A549 (cell line): Measurements from ENCODE around the gene PTGES2. TPM values are rescaled to one million over a fixed set of nuclear protein-coding genes. Genes with fewer than 3 reads are reported as not detected.

Experiments
- ATAC-seq, 2 experiments: fragments of 200-7000 bp in 1 of 2; fragments of >200 bp in 1 of 2; cut with Nextera tagmentation in 1 of 2; cut with Tn5 transposase in 1 of 2; 3 replicates each; pipeline versions ENCODE4 v1.8.0 to v1.9.1; 2018 to 2020; ENCODE audit warnings: mild to moderate bottlenecking in 1 of 2, moderate library complexity in 1 of 2
- CTCF ChIA-PET: fragments of 300-600 bp; sonication (Branson Sonifier 250); formaldehyde crosslinking; extraction: SDS; loops from one replicate; lab custom pipeline; 2021; ENCODE audit warnings: antibody characterized with exemption, inconsistent platforms; lab: Yijun Ruan, JAX
- POLR2A ChIA-PET: fragments of 350-600 bp; formaldehyde crosslinking; extraction: SDS; loops from one replicate; lab custom pipeline; 2021; ENCODE audit warnings: antibody characterized with exemption, inconsistent platforms; lab: Yijun Ruan, JAX
- DNase-seq, 2 experiments: peaks; one replicate each; pipeline versions ENCODE4 v3.0.0 to v3.0.0-alpha.2; 2011 to 2016; ENCODE audit warnings: low read depth in 1 of 2, low spot score in 1 of 2
- FAIRE-seq: peaks from 2 replicates; lab custom pipeline; 2011; peaks lifted over from hg19 to GRCh38; lab: Jason Lieb, UNC
- H3K27ac ChIP-seq, 2 experiments: fragments of >200 bp; sonication (Bioruptor Twin); formaldehyde crosslinking; 3 replicates each; pipeline ENCODE4 v1.5.1; 2016 to 2017
- H3K4me1 ChIP-seq: fragments of >200 bp; sonication (Bioruptor Twin); formaldehyde crosslinking; 3 replicates; pipeline ENCODE4 v1.6.1; 2016
- H3K4me2 ChIP-seq: fragments of >200 bp; sonication (Bioruptor Twin); formaldehyde crosslinking; 3 replicates; pipeline ENCODE4 v1.6.1; 2016
- H3K4me3 ChIP-seq: fragments of >200 bp; sonication (Bioruptor Twin); formaldehyde crosslinking; 3 replicates; pipeline ENCODE4 v1.5.1; 2016
- H3K9me3 ChIP-seq: fragments of >200 bp; sonication (Bioruptor Twin); formaldehyde crosslinking; 3 replicates; pipeline ENCODE4 v1.6.1; 2016
- BHLHE40 ChIP-seq: IDR thresholded peaks from 2 replicates; pipeline ENCODE4 v1.6.1; 2012; ENCODE audit warnings: low read depth, low read length, inconsistent platforms
- EHMT2 ChIP-seq: fragments of 200-600 bp; sonication (generic); IDR thresholded peaks from 2 replicates; pipeline ENCODE4 v1.6.1; 2016; ENCODE audit warnings: antibody characterized with exemption, low read depth, mild to moderate bottlenecking, moderate library complexity
- FOSB ChIP-seq: fragments of 250-450 bp; sonication (Bioruptor Pico); IDR thresholded peaks from 2 replicates; pipeline ENCODE4 v1.5.0; 2020; ENCODE audit warnings: mild to moderate bottlenecking, moderate library complexity
- HEYL ChIP-seq: fragments of 250-450 bp; sonication (Bioruptor Pico); IDR thresholded peaks from 2 replicates; pipeline ENCODE4 v1.8.0; 2021; ENCODE audit warnings: mild to moderate bottlenecking, moderate library complexity
- HOXA7 ChIP-seq: fragments of 250-450 bp; sonication (Bioruptor Pico); IDR thresholded peaks from 2 replicates; pipeline ENCODE4 v1.5.0; 2020; ENCODE audit warnings: mild to moderate bottlenecking, moderate library complexity
- JUNB ChIP-seq: fragments of >200 bp; sonication (Bioruptor Twin); formaldehyde crosslinking; IDR thresholded peaks from 2 replicates; pipeline ENCODE4 v1.6.1; 2016
- KDM5A ChIP-seq: fragments of 200-600 bp; sonication (generic); IDR thresholded peaks from 2 replicates; pipeline ENCODE4 v1.6.1; 2016; ENCODE audit warnings: antibody characterized with exemption, mild to moderate bottlenecking
- MAFK ChIP-seq: fragments of 450-650 bp; IDR thresholded peaks from 2 replicates; pipeline ENCODE4 v1.6.1; 2014; ENCODE audit not compliant: partially characterized antibody
- MAZ ChIP-seq: fragments of 150-350 bp; IDR thresholded peaks from 2 replicates; pipeline ENCODE4 v1.6.1; 2014; ENCODE audit warnings: antibody characterized with exemption, low read depth, low read length, borderline replicate concordance
- NFE2L2 ChIP-seq: fragments of 150-350 bp; conservative IDR thresholded peaks from 2 replicates; pipeline ENCODE4 v1.6.1; 2014; ENCODE audit warnings: low read length
- PHF8 ChIP-seq: fragments of 200-600 bp; sonication (generic); IDR thresholded peaks from 2 replicates; pipeline ENCODE4 v1.6.1; 2016; ENCODE audit warnings: low read depth, mild to moderate bottlenecking, antibody characterized with exemption, moderate library complexity, borderline replicate concordance
- POLR2AphosphoS2 ChIP-seq: conservative IDR thresholded peaks from 2 replicates; pipeline ENCODE4 v1.6.1; 2012; ENCODE audit warnings: low read length, improper control_type of control experiment, inconsistent platforms
- RARB ChIP-seq: fragments of 250-450 bp; sonication (Bioruptor Pico); IDR thresholded peaks from 2 replicates; pipeline ENCODE4 v1.8.0; 2021; ENCODE audit warnings: mild to moderate bottlenecking, moderate library complexity
- SMC3 ChIP-seq: fragments of >200 bp; sonication (Bioruptor Twin); formaldehyde crosslinking; IDR thresholded peaks from 3 replicates; pipeline ENCODE4 v1.6.1; 2018; ENCODE audit warnings: inconsistent platforms
- ZFP36 ChIP-seq: fragments of 450-650 bp; IDR thresholded peaks from 2 replicates; pipeline ENCODE4 v1.6.1; 2014; ENCODE audit warnings: borderline replicate concordance; ENCODE audit not compliant: partially characterized antibody
- ZSCAN20 ChIP-seq: fragments of 250-450 bp; sonication (Bioruptor Pico); IDR thresholded peaks from 2 replicates; pipeline ENCODE4 v1.8.0; 2022; ENCODE audit warnings: mild to moderate bottlenecking, moderate library complexity
- WGBS: methylation state at CpG from one replicate; pipeline ENCODE4 v1.1.6; 2017; ENCODE audit errors: missing lambda C conversion rate; 5-methylcytosine and 5-hydroxymethylcytosine counted together
- polyA plus RNA-seq, 4 experiments: library from polyadenylated mRNA; depleted of rRNA in 3 of 4; stranded (reverse); fragments of >200 nt; fragmentation: RNase III in 1 of 4; extraction: RNeasy Plus Mini Kit Qiagen cat#74134 plus additional on column Dnase treatment in 1 of 4; gene quantifications; 2 replicates in 3 of 4; 3 replicates in 1 of 4; pipeline ENCODE4 v1.2.3, GENCODE V29; 2011 to 2017
- TF ChIP-seq, protein P1 (sequence below): fragments of >200 bp; sonication (Bioruptor Twin); formaldehyde crosslinking; IDR thresholded peaks from 3 replicates; pipeline ENCODE4 v1.6.1; 2016
- TF ChIP-seq, protein P2 (sequence below): IDR thresholded peaks from 2 replicates; pipeline ENCODE4 v1.6.1; 2012; ENCODE audit warnings: low read depth, borderline replicate concordance
- TF ChIP-seq, protein P3 (sequence below): fragments of 250-450 bp; sonication (Bioruptor Pico); IDR thresholded peaks from 2 replicates; pipeline ENCODE4 v1.5.0; 2021; ENCODE audit warnings: mild to moderate bottlenecking, moderate library complexity, borderline replicate concordance

PTGES2 gene
- polyA plus RNA-seq, 2 of the 4 experiments (the other 2 are of a cell fraction): 94.1 to 94.5 TPM

DNA sequence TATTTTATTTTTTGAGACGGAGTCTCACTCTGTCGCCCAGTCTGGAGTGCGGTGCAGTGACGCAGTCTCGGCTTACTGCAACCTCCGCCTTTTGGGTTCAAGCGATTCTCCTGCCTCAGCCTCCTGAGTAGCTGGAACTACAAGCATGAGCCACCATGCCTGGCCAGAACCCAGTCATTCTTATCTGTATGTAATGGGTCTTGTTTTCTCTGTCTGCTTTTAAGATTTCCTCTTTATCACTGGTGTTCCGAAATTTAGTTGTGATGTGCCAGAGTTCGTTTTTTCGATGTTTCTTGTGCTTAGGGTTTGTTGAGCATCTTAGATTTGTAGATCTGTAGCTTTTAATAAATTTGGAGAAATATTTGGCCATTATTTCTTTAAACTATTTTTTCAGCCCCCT is 40.3 kb downstream of the PTGES2 start:
- WGBS: 76% methylated on average over 10 of the region's 10 CpGs
- Histone ChIP-seq H3K4me1 (peaks cover 7% of the 10 kb centered on the region), H3K4me2 (no peak overlapping the region), H3K4me3 (no peak overlapping the region), H3K27ac (no peak overlapping the region), H3K9me3 (no peaks in the 10 kb centered on the region)
- no peak for TF ChIP-seq NFE2L2
- ATAC-seq (no peak), FAIRE-seq (no peak), DNase-seq (no peak)
- CTCF ChIA-PET: interaction anchor here (0.6 to 3.4 kb wide), 8 partner anchors 10 to 144 kb away, joined by 3 to 24 read pairs (median 7); no protein-coding TSS in a partner anchor
- POLR2A ChIA-PET: interaction anchor here (0.7 kb wide), 1 partner anchor 20 kb away, joined by 4 read pairs; the partner anchor contains the start of genes NAIF1 and SLC25A25

DNA sequence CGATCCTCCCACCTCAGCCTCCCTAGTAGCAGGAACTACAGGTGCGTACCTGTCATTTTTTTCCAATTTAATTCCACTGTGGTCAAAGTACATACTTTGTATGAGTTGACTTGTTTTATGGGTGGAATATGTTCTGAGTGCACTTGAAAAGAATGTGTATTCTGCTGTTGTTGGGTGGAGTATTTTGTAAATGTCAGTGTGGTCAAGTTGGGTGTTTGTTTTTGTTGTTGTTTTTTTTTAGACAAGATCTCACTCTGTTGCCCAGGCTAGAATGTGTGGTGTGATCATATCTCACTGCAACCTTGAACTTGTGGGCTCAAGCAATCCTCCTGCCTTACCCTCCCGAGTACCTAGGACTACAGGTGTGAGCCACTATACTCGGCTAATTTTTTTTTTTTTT is 41.6 kb downstream of the PTGES2 start:
- CTCF ChIA-PET: interaction anchor here (2.3 kb wide), 1 partner anchor 51 kb away, joined by 11 read pairs; no protein-coding TSS in a partner anchor
- H3K4me3 ChIP-seq: no peak overlapping the region
- H3K9me3 ChIP-seq: no peaks in the 10 kb centered on the region
- WGBS: 88% methylated on average over 4 of the region's 4 CpGs
- FAIRE-seq: no peak
- H3K4me1 ChIP-seq: peaks cover 20% of the 10 kb centered on the region
- DNase-seq: no peak
- ATAC-seq: no peak
- no peak overlapping the region for H3K4me2 ChIP-seq
- TF ChIP-seq HOXA7 (no peak), POLR2AphosphoS2 (no peak)
- TF ChIP-seq, all 56 proteins: peak for 0
- no peak overlapping the region for H3K27ac ChIP-seq
- POLR2A ChIA-PET: no interaction called here

DNA sequence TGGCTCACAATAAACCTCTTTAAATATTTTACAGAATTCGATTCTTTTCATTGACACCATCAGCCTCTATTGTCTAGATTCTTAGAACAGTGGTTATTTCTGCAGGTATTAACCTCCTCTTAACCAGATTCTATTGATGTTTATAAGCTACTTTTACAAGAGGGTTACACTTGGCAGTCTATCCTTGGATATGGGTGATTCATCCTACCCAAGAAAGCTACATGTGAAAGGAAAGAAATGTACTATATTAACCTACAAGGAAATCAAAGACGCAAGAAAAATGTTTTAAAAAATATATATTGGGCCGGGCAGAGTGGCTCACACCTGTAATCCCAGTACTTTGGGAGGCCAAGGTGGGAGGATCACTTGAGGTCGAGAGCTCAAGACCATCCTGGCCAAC is 42.8 kb downstream of the PTGES2 start:
- Histone ChIP-seq H3K4me1 (peaks cover 31% of the 10 kb centered on the region), H3K4me3 (no peak overlapping the region), H3K4me2 (no peak overlapping the region), H3K9me3 (no peaks in the 10 kb centered on the region), H3K27ac (no peak overlapping the region)
- ChIA-PET CTCF (interaction anchor here (0.7 to 2.0 kb wide), 15 partner anchors 8 to 143 kb away, joined by 3 to 22 read pairs (median 4); no protein-coding TSS in a partner anchor), POLR2A (no interaction called here)
- TF ChIP-seq JUNB (no peak), EHMT2 (no peak), HEYL (no peak), RARB (CRISPR knock-in tag) (no peak), SMC3 (no peak), MAFK (no peak), MAZ (no peak), POLR2AphosphoS2 (no peak), ZSCAN20 (CRISPR knock-in tag) (no peak), BHLHE40 (no peak), PHF8 (no peak), ZFP36 (no peak)
- TF ChIP-seq, protein P1, sequence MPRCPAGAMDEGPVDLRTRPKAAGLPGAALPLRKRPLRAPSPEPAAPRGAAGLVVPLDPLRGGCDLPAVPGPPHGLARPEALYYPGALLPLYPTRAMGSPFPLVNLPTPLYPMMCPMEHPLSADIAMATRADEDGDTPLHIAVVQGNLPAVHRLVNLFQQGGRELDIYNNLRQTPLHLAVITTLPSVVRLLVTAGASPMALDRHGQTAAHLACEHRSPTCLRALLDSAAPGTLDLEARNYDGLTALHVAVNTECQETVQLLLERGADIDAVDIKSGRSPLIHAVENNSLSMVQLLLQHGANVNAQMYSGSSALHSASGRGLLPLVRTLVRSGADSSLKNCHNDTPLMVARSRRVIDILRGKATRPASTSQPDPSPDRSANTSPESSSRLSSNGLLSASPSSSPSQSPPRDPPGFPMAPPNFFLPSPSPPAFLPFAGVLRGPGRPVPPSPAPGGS: no peak
- TF ChIP-seq, protein P2, sequence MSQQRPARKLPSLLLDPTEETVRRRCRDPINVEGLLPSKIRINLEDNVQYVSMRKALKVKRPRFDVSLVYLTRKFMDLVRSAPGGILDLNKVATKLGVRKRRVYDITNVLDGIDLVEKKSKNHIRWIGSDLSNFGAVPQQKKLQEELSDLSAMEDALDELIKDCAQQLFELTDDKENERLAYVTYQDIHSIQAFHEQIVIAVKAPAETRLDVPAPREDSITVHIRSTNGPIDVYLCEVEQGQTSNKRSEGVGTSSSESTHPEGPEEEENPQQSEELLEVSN: no peak
- 83% methylated on average over 4 of the region's 4 CpGs for WGBS
- no peak for DNase-seq
- no peak for ATAC-seq
- no peak for FAIRE-seq

DNA sequence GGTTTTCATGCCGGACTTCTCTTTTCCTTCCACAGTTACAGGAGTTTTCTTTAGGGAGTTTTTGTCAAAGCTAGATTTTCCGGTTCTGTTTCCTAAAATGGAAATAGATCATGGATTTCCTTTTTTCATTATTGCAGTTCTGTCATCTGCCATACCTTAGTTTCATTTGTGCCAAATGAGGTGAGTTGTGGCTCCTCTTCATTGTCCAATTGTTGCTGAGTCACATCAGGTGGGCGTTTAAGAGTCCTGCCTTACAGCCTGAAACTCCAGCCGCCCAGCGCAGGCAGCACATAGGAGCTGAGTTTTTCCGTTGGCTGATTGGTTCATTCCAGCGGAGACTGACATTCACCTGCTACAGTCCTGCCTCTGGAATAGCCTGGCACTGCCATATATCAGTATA is 45.4 kb downstream of the PTGES2 start:
- CTCF ChIA-PET: interaction anchor here (0.8 to 3.3 kb wide), 8 partner anchors 12 to 147 kb away, joined by 3 to 22 read pairs (median 4); no protein-coding TSS in a partner anchor
- FAIRE-seq: no peak
- ATAC-seq: peak in 1 of 2 experiments; percentile 7; a peak in 1 of 6 replicates
- 64% methylated on average over 7 of the region's 7 CpGs for WGBS
- no peaks in the 10 kb centered on the region for H3K9me3 ChIP-seq
- DNase-seq: no peak
- no peak for TF ChIP-seq FOSB (CRISPR knock-in tag)
- TF ChIP-seq, protein P3, sequence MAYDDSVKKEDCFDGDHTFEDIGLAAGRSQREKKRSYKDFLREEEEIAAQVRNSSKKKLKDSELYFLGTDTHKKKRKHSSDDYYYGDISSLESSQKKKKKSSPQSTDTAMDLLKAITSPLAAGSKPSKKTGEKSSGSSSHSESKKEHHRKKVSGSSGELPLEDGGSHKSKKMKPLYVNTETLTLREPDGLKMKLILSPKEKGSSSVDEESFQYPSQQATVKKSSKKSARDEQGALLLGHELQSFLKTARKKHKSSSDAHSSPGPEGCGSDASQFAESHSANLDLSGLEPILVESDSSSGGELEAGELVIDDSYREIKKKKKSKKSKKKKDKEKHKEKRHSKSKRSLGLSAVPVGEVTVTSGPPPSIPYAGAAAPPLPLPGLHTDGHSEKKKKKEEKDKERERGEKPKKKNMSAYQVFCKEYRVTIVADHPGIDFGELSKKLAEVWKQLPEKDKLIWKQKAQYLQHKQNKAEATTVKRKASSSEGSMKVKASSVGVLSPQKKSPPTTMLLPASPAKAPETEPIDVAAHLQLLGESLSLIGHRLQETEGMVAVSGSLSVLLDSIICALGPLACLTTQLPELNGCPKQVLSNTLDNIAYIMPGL (CRISPR knock-in tag): no peak
- TF ChIP-seq NFE2L2: peak; percentile 48
- TF ChIP-seq MAFK: peak; percentile 52
- no peak for TF ChIP-seq KDM5A
- TF ChIP-seq, all 56 proteins: peak for 2
- Histone ChIP-seq H3K27ac (peak overlapping the region; percentile 80 to 88; a peak in 5 of 6 replicates), H3K4me1 (peaks cover 55% of the 10 kb centered on the region), H3K4me3 (no peak overlapping the region), H3K4me2 (0 out of 3 replicates have a peak overlapping the region, but pooled peaks have one; percentile 50)
- POLR2A ChIA-PET: no interaction called here
